ENCODE results near the gene ACTN1.

ACTN1 gene

GRCh38 chr14:68948686-68949600, 30.2 kb downstream of the ACTN1 start:
- DNase-seq: no peak

- peak; percentile 54 for DNase-seq
Measured at GRCh38 chr14:68947802-68948201, 31.3 kb downstream of the ACTN1 start.

GRCh38 chr14:68946489-68946822, 32.6 kb downstream of the ACTN1 start:
- no peak for DNase-seq

- peak; percentile 23 for DNase-seq
Measured at GRCh38 chr14:68945585-68946488, 33.3 kb downstream of the ACTN1 start.

GRCh38 chr14:68945190-68945584, 33.9 kb downstream of the ACTN1 start:
- DNase-seq: no peak

- DNase-seq: no peak
Measured at GRCh38 chr14:68944162-68944561, 34.9 kb downstream of the ACTN1 start.

GRCh38 chr14:68943107-68943506, 36.0 kb downstream of the ACTN1 start:
- DNase-seq: no peak

GRCh38 chr14:68942296-68943035, 36.6 kb downstream of the ACTN1 start:
- DNase-seq: no peak

- no peak for DNase-seq
Measured at GRCh38 chr14:68941820-68942219, 37.3 kb downstream of the ACTN1 start.

GRCh38 chr14:68940614-68941185, 38.4 kb downstream of the ACTN1 start:
- DNase-seq: no peak

GRCh38 chr14:68939893-68940613, 39.0 kb downstream of the ACTN1 start:
- no peak for DNase-seq

- DNase-seq: no peak
Measured at GRCh38 chr14:68939181-68939892, 39.8 kb downstream of the ACTN1 start.

GRCh38 chr14:68938271-68939150, 40.6 kb downstream of the ACTN1 start:
- DNase-seq: peak; percentile 35

GRCh38 chr14:68937471-68938270, 41.4 kb downstream of the ACTN1 start:
- DNase-seq: no peak

GRCh38 chr14:68936980-68937379, 42.1 kb downstream of the ACTN1 start:
- no peak for DNase-seq

- DNase-seq: no peak
Measured at GRCh38 chr14:68936476-68936875, 42.6 kb downstream of the ACTN1 start.

- no peak for DNase-seq
Measured at GRCh38 chr14:68935761-68936214, 43.3 kb downstream of the ACTN1 start.

- DNase-seq: no peak
Measured at GRCh38 chr14:68934066-68934465, 45.0 kb downstream of the ACTN1 start.

- DNase-seq: no peak
Measured at GRCh38 chr14:68932686-68933085, 46.4 kb downstream of the ACTN1 start.

Data from NCI-H526 treated with DMSO at 0.1 percent for 48 hours (cell line).